HepG2 (cell line): ENCODE measurements around the gene KRT77. TPM values are rescaled to one million over a fixed set of nuclear protein-coding genes. Genes with fewer than 3 reads are reported as not detected.

Source experiments
- ATAC-seq: fragments of 200-7000 bp; cut with Tn5 transposase; 3 replicates; pipeline ENCODE4 v1.9.1; 2020; ENCODE audit warnings: mild to moderate bottlenecking, moderate library complexity
- BruUV-seq: library from RNA; stranded (reverse); fragments of 400-500 nt; replicated peaks from 2 replicates; lab custom pipeline; 2021; lab: Mats Ljungman, UMichigan
- CTCF ChIA-PET: fragments of 300-600 bp; formaldehyde crosslinking; extraction: SDS; loops from one replicate; lab custom pipeline; 2021; ENCODE audit warnings: low total read pairs, inconsistent platforms, low intra/inter-chr PET ratio; lab: Yijun Ruan, JAX
- POLR2A ChIA-PET: fragments of 350-600 bp; sonication (Branson Sonifier 250); formaldehyde crosslinking; loops from one replicate; lab custom pipeline; 2020; ENCODE audit warnings: antibody characterized with exemption, inconsistent platforms; lab: Yijun Ruan, JAX
- DNase-seq: peaks from one replicate; pipeline ENCODE4 v3.0.0-alpha.2; 2015; ENCODE audit warnings: low spot score
- FAIRE-seq: peaks from 3 replicates; lab custom pipeline; 2011; peaks lifted over from hg19 to GRCh38; lab: Jason Lieb, UNC
- H2AFZ ChIP-seq: one replicate; pipeline ENCODE4 v1.6.1; 2011; ENCODE audit warnings: low read length, inconsistent platforms
- H3K27ac ChIP-seq: fragments of 300-600 bp; 3 replicates; pipeline ENCODE4 v1.8.0; 2011; ENCODE audit warnings: mixed run types, mild to moderate bottlenecking, mixed read lengths, low read length, inconsistent platforms; ENCODE audit not compliant: insufficient read depth; ENCODE audit errors: extremely low read length
- H3K27me3 ChIP-seq, 2 experiments: fragments of 200-600 bp in 1 of 2; 2 replicates in 1 of 2; 3 replicates in 1 of 2; pipeline versions ENCODE4 v1.6.0 to v1.8.0; 2011; ENCODE audit warnings: low read length in 2 of 2, mild to moderate bottlenecking in 2 of 2, moderate library complexity in 2 of 2, inconsistent platforms in 1 of 2; ENCODE audit not compliant: insufficient read depth in 2 of 2, control insufficient read depth in 1 of 2
- H3K36me3 ChIP-seq, 2 experiments: fragments of 200-600 bp in 1 of 2; replicated peaks in 1 of 2; 2 replicates in 1 of 2; 3 replicates in 1 of 2; pipeline versions ENCODE4 v1.5.1 to v1.8.0; 2011; ENCODE audit warnings: low read length in 2 of 2, inconsistent platforms in 1 of 2; ENCODE audit not compliant: insufficient read depth in 2 of 2, control insufficient read depth in 1 of 2
- H3K4me1 ChIP-seq: 2 replicates; pipeline ENCODE4 v1.5.1; 2012; ENCODE audit warnings: low read length, inconsistent platforms; ENCODE audit not compliant: insufficient read depth
- H3K4me2 ChIP-seq: 2 replicates; pipeline ENCODE4 v1.6.0; 2011; ENCODE audit warnings: low read depth, low read length, inconsistent platforms
- H3K4me3 ChIP-seq, 3 experiments: fragments of 200-600 bp in 1 of 3; sonication (generic), shearing (Covaris generic) in 1 of 3; replicated peaks in 1 of 3; 2 replicates each; pipeline ENCODE4 v1.5.1; 2011 to 2016; ENCODE audit warnings: low read length in 3 of 3, inconsistent platforms in 2 of 3, low read depth in 2 of 3, mild to moderate bottlenecking in 2 of 3, control low read depth in 1 of 3, mixed read lengths in 1 of 3; ENCODE audit not compliant: insufficient read depth in 1 of 3
- H3K79me2 ChIP-seq: one replicate; pipeline ENCODE4 v1.6.1; 2011; ENCODE audit warnings: low read length, inconsistent platforms; ENCODE audit not compliant: insufficient read depth
- H3K9ac ChIP-seq: 2 replicates; pipeline ENCODE4 v1.6.0; 2011; ENCODE audit warnings: mild to moderate bottlenecking, low read depth, low read length, inconsistent platforms; ENCODE audit not compliant: insufficient read depth
- H3K9me3 ChIP-seq: 2 replicates; pipeline ENCODE4 v1.5.1; 2012; ENCODE audit warnings: mild to moderate bottlenecking, low read length
- H4K20me1 ChIP-seq: 2 replicates; pipeline ENCODE4 v1.6.0; 2011; ENCODE audit warnings: inconsistent platforms, mild to moderate bottlenecking, low read length, moderate library complexity; ENCODE audit not compliant: insufficient read depth
- CREB3 ChIP-seq: sonication (generic); formaldehyde crosslinking; IDR thresholded peaks from 2 replicates; pipeline ENCODE4 v1.5.0; 2020; ENCODE audit warnings: missing genetic modification reagents
- CSRNP2 ChIP-seq: sonication (generic); formaldehyde crosslinking; conservative IDR thresholded peaks from 2 replicates; pipeline ENCODE4 v1.8.0; 2022; ENCODE audit warnings: low read depth, missing genetic modification reagents
- MED1 ChIP-seq: sonication (generic); formaldehyde crosslinking; IDR thresholded peaks from 2 replicates; pipeline ENCODE4 v1.4.0; 2020; ENCODE audit warnings: missing genetic modification reagents
- POLR2AphosphoS2 ChIP-seq: IDR thresholded peaks from 2 replicates; pipeline ENCODE4 v1.6.1; 2011; ENCODE audit warnings: low read depth, low read length, improper control_type of control experiment
- WIZ ChIP-seq: sonication (generic); formaldehyde crosslinking; IDR thresholded peaks from 2 replicates; pipeline ENCODE4 v1.5.1; 2020; ENCODE audit warnings: mild to moderate bottlenecking, missing genetic modification reagents
- ZC3H4 ChIP-seq: sonication (generic); formaldehyde crosslinking; IDR thresholded peaks from 2 replicates; pipeline ENCODE4 v1.4.0; 2020; ENCODE audit warnings: missing genetic modification reagents, borderline replicate concordance
- ZFY ChIP-seq: sonication (generic); formaldehyde crosslinking; IDR thresholded peaks from 2 replicates; pipeline ENCODE4 v1.4.0; 2020; ENCODE audit warnings: missing genetic modification reagents
- ZKSCAN5 ChIP-seq: sonication (generic); formaldehyde crosslinking; IDR thresholded peaks from 2 replicates; pipeline ENCODE4 v1.5.1; 2020; ENCODE audit warnings: mild to moderate bottlenecking, missing genetic modification reagents
- ZNF253 ChIP-seq: sonication (generic); formaldehyde crosslinking; IDR thresholded peaks from 2 replicates; pipeline ENCODE4 v1.8.0; 2022; ENCODE audit warnings: mild to moderate bottlenecking, missing genetic modification reagents, borderline replicate concordance
- ZNF296 ChIP-seq: sonication (generic); formaldehyde crosslinking; conservative IDR thresholded peaks from 2 replicates; pipeline ENCODE4 v1.5.0; 2020; ENCODE audit warnings: mild to moderate bottlenecking, missing genetic modification reagents
- ZNF616 ChIP-seq: sonication (generic); formaldehyde crosslinking; IDR thresholded peaks from 2 replicates; pipeline ENCODE4 v1.5.0; 2020; ENCODE audit warnings: low read depth, mild to moderate bottlenecking, missing genetic modification reagents
- ZNF773 ChIP-seq: sonication (generic); formaldehyde crosslinking; IDR thresholded peaks from 2 replicates; pipeline ENCODE4 v1.4.0; 2020; ENCODE audit warnings: missing genetic modification reagents, borderline replicate concordance
- in situ Hi-C: cut with HindIII; loops from 2 replicates; pipeline ENCODE4 v1.10.0; 2017; ENCODE audit warnings: low pct_unique_long_range_greater_than_20kb; ENCODE audit not compliant: extremely low pct_ligation_motif_present
- intact Hi-C: fragments of 100-400 bp; cut with micrococcal nuclease; formaldehyde crosslinking; loops from one replicate; pipeline ENCODE4 v1.10.0; 2022; ENCODE audit not compliant: unreplicated experiment
- polyA plus RNA-seq, 8 experiments: library from polyadenylated mRNA; depleted of rRNA in 3 of 8; stranded (reverse) in 7 of 8; unstranded in 1 of 8; fragments of >200 nt; fragmentation: Illumina TruSeq in 4 of 8; extraction: Trizol in 4 of 8; gene quantifications; 2 replicates each; pipeline versions ENCODE4 v1.2.1 to v1.2.3, GENCODE V29; 2011 to 2016; ENCODE audit warnings: low read depth in 4 of 8, missing spikeins in 1 of 8, mixed read lengths in 1 of 8; ENCODE audit not compliant: insufficient read depth in 1 of 8
- total RNA-seq, 5 experiments: library from RNA; depleted of rRNA; stranded (reverse); fragments of >200 nt; fragmentation: Illumina TruSeq; extraction: Trizol; gene quantifications; 2 replicates each; pipeline ENCODE4 v1.2.3, GENCODE V29; 2016; ENCODE audit warnings: low read depth in 1 of 5

The KRT77 gene
- total and polyA plus RNA-seq, 2 of the 13 experiments (the other 11 are each of a cell fraction or from before 2014, with no cell fraction given), result not detected

- TF ChIP-seq ZNF773 (peak; percentile 75; the same call in 1 of the 2 replicates), ZFY (CRISPR knock-in tag) (peak; percentile 30; the same call in 1 of the 2 replicates), WIZ (CRISPR knock-in tag) (peak; percentile 97), MED1 (CRISPR knock-in tag) (peak; percentile 38; the same call in 1 of the 2 replicates)
Observed at GRCh38 chr12:52741375-52742195, 38.3 kb upstream of the KRT77 start (continued).

GRCh38 chr12:52740584-52740983 is 37.3 kb upstream of the KRT77 start:
- intact Hi-C loops, result no loop called here

More at GRCh38 chr12:52740584-52740983, 37.3 kb upstream of the KRT77 start:
- Histone ChIP-seq H3K79me2 (no peaks in the 10 kb centered on the region), H3K27ac (no peak overlapping the region), H3K9me3 (no peaks in the 10 kb centered on the region), H3K4me3 (no peak overlapping the region), H2AFZ (no peak overlapping the region), H3K36me3 (no peaks in the 10 kb centered on the region), H3K4me1 (no peaks in the 10 kb centered on the region), H3K4me2 (no peak overlapping the region), H3K27me3 (no peaks in the 10 kb centered on the region), H3K9ac (no peak overlapping the region), H4K20me1 (no peaks in the 10 kb centered on the region; the same call in 1 of the 2 replicates)
- BruUV-seq, result no TSS peak
- in situ Hi-C loops, result no loop called here
- POLR2A ChIA-PET, result no interaction called here
- DNase-seq (no peak), FAIRE-seq (no peak), ATAC-seq (no peak)
- CTCF ChIA-PET, result no interaction called here
- TF ChIP-seq CREB3 (CRISPR knock-in tag), result no peak
- no peak for TF ChIP-seq POLR2AphosphoS2
- no peak for TF ChIP-seq ZNF616 (CRISPR knock-in tag)
- no peak for TF ChIP-seq ZNF296 (CRISPR knock-in tag)
- no peak for TF ChIP-seq CSRNP2 (CRISPR knock-in tag)
- no peak for TF ChIP-seq ZC3H4 (CRISPR knock-in tag)
- no peak for TF ChIP-seq ZKSCAN5 (CRISPR knock-in tag)
- no peak for TF ChIP-seq ZNF253
